Thyroid gland (tissue), 4 donors: ENCODE results near the gene TRMT1.

Experiments
- POLR2A ChIP-seq, 2 donors: fragments of 450-650 bp; IDR thresholded peaks; one replicate each; pipeline ENCODE4 v1.6.1; 2017; ENCODE audit warnings: antibody characterized with exemption in 2 of 2, mild to moderate bottlenecking in 2 of 2, moderate library complexity in 1 of 2
- TF ChIP-seq, protein P1 (sequence below), 6 experiments: fragments of 200-600 bp in 3 of 6; fragments of 450-650 bp in 3 of 6; sonication (generic) in 3 of 6; IDR thresholded peaks; one replicate each; pipeline ENCODE4 v1.5.1; 2016 to 2019; ENCODE audit warnings: antibody characterized with exemption in 6 of 6, mild to moderate bottlenecking in 2 of 6, inconsistent platforms in 1 of 6, moderate library complexity in 1 of 6

DNA sequence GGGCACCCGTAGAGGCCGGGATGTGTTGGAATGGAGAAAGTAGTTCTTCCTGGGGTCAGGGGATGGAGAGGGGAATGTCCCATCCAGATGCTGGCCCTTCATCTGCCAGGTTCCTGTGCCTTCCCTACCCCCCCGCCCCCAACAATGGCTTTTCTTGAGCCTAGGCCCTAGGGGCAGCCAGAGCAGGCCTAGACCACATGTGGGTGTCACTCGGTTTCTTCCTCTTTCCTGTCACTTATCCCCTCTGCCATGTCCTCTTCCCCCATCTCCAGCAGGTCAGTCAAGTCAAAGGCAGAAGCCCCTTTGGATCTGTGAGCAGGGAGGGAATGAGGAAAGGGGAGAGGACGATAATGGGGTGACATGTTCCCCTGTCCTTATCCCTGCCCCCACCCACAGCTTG, 50.3 kb downstream of the TRMT1 start:
- TF ChIP-seq, protein P1, sequence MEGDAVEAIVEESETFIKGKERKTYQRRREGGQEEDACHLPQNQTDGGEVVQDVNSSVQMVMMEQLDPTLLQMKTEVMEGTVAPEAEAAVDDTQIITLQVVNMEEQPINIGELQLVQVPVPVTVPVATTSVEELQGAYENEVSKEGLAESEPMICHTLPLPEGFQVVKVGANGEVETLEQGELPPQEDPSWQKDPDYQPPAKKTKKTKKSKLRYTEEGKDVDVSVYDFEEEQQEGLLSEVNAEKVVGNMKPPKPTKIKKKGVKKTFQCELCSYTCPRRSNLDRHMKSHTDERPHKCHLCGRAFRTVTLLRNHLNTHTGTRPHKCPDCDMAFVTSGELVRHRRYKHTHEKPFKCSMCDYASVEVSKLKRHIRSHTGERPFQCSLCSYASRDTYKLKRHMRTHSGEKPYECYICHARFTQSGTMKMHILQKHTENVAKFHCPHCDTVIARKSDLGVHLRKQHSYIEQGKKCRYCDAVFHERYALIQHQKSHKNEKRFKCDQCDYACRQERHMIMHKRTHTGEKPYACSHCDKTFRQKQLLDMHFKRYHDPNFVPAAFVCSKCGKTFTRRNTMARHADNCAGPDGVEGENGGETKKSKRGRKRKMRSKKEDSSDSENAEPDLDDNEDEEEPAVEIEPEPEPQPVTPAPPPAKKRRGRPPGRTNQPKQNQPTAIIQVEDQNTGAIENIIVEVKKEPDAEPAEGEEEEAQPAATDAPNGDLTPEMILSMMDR (IDR thresholded peaks at IDR 0.05): no peak
- no peak for TF ChIP-seq POLR2A (IDR thresholded peaks at IDR 0.05)
